Hematopoietic multipotent progenitor cell treated with erythropoietin and hydrocortisone succinate and interleukin-3 and kit ligand, for 17 days (in vitro differentiated cells): ENCODE results near the gene RFX8.
"Not testable (repeated sequence)": the region's sequence is repeated elsewhere in the genome, so short reads cannot be mapped to it uniquely, and the experiment has no call there.

Source experiments
- DNase-seq: peaks from one replicate; pipeline ENCODE4 v3.0.0-alpha.2; 2015; ENCODE audit warnings: low spot score

RFX8 gene

GRCh38 chr2:101440127-101440738 lies 34.7 kb downstream of the RFX8 start:
- DNase-seq: no peak

GRCh38 chr2:101439716-101440115 lies 35.2 kb downstream of the RFX8 start:
- no peak for DNase-seq

- not testable (repeated sequence) for DNase-seq
Observed at GRCh38 chr2:101438555-101438954, 36.4 kb downstream of the RFX8 start.

GRCh38 chr2:101435001-101435862 lies 39.7 kb downstream of the RFX8 start:
- DNase-seq: no peak

GRCh38 chr2:101433465-101433864 lies 41.4 kb downstream of the RFX8 start:
- no peak for DNase-seq

GRCh38 chr2:101432411-101433181 lies 42.3 kb downstream of the RFX8 start:
- DNase-seq: no peak

- no peak for DNase-seq
Observed at GRCh38 chr2:101431486-101431885, 43.4 kb downstream of the RFX8 start.

GRCh38 chr2:101430156-101430555 lies 44.8 kb downstream of the RFX8 start:
- no peak for DNase-seq

- DNase-seq: no peak
Observed at GRCh38 chr2:101429453-101429852, 45.5 kb downstream of the RFX8 start.

- DNase-seq: no peak
Observed at GRCh38 chr2:101428422-101429176, 46.3 kb downstream of the RFX8 start.

GRCh38 chr2:101427743-101428142 lies 47.2 kb downstream of the RFX8 start:
- no peak for DNase-seq

- no peak for DNase-seq
Observed at GRCh38 chr2:101427240-101427639, 47.7 kb downstream of the RFX8 start.

- no peak for DNase-seq
Observed at GRCh38 chr2:101426822-101427221, 48.1 kb downstream of the RFX8 start.

GRCh38 chr2:101420623-101421022 lies 54.3 kb downstream of the RFX8 start:
- DNase-seq: no peak

- DNase-seq: peak; percentile 34
Observed at GRCh38 chr2:101419096-101419663, 55.7 kb downstream of the RFX8 start.

GRCh38 chr2:101418460-101419095 lies 56.3 kb downstream of the RFX8 start:
- no peak for DNase-seq

GRCh38 chr2:101416609-101417008 lies 58.3 kb downstream of the RFX8 start:
- DNase-seq: no peak

- no peak for DNase-seq
Observed at GRCh38 chr2:101415884-101416283, 59.0 kb downstream of the RFX8 start.

- DNase-seq: no peak
Observed at GRCh38 chr2:101415220-101415619, 59.7 kb downstream of the RFX8 start.

GRCh38 chr2:101412092-101412694 lies 62.7 kb downstream of the RFX8 start:
- no peak for DNase-seq

GRCh38 chr2:101410746-101411145 lies 64.2 kb downstream of the RFX8 start:
- no peak for DNase-seq
